Stimulated activated CD4-positive, alpha-beta T cell treated with anti-CD3 and anti-CD28 coated beads, Interleukin-2, amount 100 ng/mL, for 4 hours (primary cell): ENCODE results near the gene ECD.

ENCODE experiments used
- DNase-seq: peaks from one replicate; pipeline ENCODE4 v3.0.0-alpha.2; 2020; ENCODE audit warnings: low read depth

Gene ECD

GRCh38 chr10:73096449-73097304, 71.1 kb downstream of the ECD start, which contains the start of gene P4HA1:
Gene P4HA1 (minus strand): TSS chr10:73096866. CDS start chr10:73074883, 21,983 bp downstream.
- peak; percentile 98 for DNase-seq

GRCh38 chr10:73096041-73096448, 71.8 kb downstream of the ECD start:
- DNase-seq: peak; percentile 60

DNA sequence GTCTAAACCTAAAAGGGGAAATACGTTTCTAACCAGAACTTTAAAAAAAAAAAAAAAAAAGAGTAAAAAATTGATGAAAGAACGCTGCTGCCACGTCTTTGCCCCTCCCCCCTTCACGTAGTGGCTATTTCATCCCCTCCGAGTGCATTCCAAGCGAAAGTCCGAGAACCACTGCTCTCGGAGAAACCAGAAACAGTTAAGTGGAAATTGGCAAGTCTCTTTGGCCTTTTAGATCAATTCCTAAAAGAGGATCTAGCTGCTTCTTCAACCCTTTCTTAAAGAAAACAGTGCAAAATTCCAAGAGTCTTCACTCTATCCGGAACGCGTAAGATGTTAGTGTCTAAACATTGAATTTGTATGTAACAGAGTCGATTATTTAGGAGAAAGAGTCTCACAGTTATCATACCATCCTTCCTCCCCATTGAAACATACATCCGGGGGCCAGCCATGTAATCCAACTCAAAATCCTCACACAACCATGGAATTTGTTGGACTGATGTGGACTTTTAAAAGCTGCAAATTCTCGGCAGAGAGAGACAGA, 72.3 kb downstream of the ECD start:
- DNase-seq: no peak

GRCh38 chr10:73094986-73095480, 72.8 kb downstream of the ECD start:
- no peak for DNase-seq

GRCh38 chr10:73093922-73094850, 73.6 kb downstream of the ECD start:
- no peak for DNase-seq

- DNase-seq: no peak
These were observed 75.0 kb downstream of the ECD start for GRCh38 chr10:73092830-73093229.

DNA sequence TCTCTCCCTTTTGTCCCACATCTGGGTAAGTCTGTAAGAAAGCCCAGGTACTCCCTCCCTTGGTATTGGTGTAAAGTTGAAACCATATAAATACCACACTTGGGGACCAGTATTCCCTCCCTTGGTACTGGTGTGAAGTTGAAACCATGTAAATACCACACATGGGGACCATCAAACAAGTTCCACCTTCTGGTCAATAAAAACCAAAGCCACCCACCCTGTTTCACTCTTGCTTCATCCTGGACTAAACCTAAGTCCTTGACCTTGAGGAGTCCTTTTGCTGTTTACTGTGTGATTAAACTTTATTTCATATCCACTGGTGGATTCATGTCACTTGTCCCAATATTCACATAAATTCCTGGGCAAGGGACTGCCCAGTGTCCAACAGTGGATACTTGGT, 79.5 kb downstream of the ECD start:
- DNase-seq: no peak

GRCh38 chr10:73086816-73087215, 81.0 kb downstream of the ECD start:
- DNase-seq: no peak

GRCh38 chr10:73084209-73084608, 83.6 kb downstream of the ECD start:
- no peak for DNase-seq
